HG03442 (cell line): ENCODE data around the gene CHRNG.
"Not testable (repeated sequence)": the region's sequence is repeated elsewhere in the genome, so short reads cannot be mapped to it uniquely, and the experiment has no call there.

ENCODE experiments used
- ATAC-seq: cut with Tn5 transposase; IDR thresholded peaks from one replicate; pipeline ENCODE4 v1.9.1; 2021; ENCODE audit warnings: mild to moderate bottlenecking, moderate library complexity; ENCODE audit not compliant: unreplicated experiment

The CHRNG gene

DNA sequence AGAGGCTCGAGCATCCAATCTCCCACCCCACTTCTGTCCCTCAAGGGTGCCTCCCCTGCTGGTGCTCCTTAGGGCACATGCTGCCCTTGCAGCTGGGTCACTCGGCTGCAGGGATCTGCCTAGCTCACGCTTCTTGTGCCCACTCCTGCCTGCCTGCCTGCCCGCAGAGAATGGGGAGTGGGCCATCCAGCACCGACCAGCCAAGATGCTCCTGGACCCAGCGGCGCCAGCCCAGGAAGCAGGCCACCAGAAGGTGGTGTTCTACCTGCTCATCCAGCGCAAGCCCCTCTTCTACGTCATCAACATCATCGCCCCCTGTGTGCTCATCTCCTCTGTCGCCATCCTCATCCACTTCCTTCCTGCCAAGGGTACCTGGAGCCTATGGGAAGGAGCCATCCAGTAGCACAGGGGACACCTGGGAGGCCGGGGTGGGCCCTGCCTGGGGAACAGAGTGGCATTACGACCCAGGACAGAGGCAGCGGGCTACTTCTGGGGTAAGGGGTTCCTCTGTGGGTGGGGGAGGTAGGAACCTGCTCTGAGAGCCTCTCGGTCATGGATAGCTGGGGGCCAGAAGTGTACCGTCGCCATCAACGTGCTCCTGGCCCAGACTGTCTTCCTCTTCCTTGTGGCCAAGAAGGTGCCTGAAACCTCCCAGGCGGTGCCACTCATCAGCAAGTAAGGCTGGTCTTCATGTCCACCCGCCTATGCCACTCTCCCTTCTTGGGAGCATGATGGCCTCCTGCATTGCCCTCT is 3.4 kb downstream of the CHRNG start:
- no peak for ATAC-seq

GRCh38 chr2:232543491-232543890 is 4.0 kb downstream of the CHRNG start:
- ATAC-seq: no peak

DNA sequence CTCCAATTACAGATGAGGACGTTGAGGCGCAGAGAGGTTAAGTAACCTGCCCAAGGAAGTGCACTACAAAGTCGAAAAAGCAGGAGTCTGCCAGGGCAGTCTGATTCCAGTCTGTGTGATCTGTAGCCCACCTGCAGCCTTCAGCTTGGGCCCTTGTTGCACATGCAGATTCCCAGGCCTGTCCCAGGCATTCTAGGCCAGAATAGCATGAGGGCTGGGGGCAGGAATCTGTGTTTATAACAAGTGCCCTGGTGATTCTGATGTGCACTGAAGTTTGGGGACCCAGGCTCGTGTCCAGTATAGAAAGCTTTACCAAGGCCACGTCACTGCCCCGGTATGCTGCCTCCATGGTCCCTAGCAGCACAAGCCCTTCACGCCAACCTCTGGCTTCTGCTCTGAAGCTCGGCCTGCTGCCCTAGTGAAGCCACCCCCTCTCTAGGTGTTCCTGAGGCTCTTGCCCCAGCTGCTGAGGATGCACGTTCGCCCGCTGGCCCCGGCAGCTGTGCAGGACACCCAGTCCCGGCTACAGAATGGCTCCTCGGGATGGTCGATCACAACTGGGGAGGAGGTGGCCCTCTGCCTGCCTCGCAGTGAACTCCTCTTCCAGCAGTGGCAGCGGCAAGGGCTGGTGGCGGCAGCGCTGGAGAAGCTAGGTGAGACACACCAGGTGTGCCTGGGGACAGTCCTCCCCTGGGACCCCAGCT is 4.6 kb downstream of the CHRNG start:
- no peak for ATAC-seq

DNA sequence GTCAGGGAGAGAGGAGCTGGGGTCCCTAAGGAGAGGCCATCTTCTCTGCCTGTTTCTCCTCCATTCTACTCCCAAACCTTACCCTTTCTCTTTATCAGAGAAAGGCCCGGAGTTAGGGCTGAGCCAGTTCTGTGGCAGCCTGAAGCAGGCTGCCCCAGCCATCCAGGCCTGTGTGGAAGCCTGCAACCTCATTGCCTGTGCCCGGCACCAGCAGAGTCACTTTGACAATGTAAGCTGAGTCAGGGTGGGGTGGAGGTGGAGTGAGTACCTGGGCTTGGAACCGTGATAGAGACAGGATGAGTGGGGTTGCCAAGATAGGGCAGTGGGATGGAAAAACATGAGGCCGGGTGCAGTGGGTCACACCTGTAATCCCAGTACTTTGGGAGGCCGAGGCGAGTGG is 5.2 kb downstream of the CHRNG start:
- no peak for ATAC-seq

DNA sequence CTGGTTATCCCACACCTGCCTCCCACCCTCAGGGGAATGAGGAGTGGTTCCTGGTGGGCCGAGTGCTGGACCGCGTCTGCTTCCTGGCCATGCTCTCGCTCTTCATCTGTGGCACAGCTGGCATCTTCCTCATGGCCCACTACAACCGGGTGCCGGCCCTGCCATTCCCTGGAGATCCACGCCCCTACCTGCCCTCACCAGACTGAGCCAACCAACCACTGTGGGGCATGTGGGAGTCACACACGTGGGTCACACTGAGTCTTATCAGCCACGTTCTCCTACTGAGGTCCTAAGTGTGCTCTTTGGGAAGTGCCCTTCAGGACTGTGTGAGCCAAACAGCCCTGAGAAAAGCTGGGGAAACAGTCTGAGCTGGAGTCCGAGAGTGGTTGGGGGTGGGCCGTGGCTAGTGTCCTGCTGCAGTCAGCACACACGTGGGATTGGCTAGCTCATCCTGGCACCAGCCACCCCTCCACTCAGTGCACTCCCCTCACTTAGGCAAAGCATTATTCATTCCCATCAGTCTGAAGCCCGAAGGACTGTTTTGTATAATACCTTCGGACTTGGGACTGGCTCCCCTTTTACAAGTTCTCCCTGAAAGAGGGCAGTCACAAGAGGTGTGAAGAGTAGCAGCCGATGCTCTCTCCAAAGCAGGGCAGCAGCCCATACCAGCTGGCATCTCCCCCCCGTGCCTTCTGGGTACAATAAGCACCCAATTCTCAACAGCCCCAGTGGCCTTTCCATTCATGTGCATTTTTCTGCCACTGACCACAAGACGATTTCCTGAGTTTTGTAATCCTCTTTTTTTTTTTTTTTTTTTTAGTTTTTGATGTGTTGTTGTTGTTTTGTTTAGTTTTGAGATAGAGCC is 6.3 kb downstream of the CHRNG start:
- ATAC-seq: no peak

- no peak for ATAC-seq
Observed at GRCh38 chr2:232547991-232548390, 8.5 kb downstream of the CHRNG start.

- ATAC-seq: no peak
Observed at GRCh38 chr2:232549655-232550353, 10.3 kb downstream of the CHRNG start.

GRCh38 chr2:232550354-232551249 is 11.1 kb downstream of the CHRNG start, which contains the start of the genes EIF4E2 and TIGD1:
Gene EIF4E2 (plus strand): TSS chr2:232550689. CDS start chr2:232550725, 36 bp downstream.
Gene TIGD1 (minus strand): TSS chr2:232550557. CDS start chr2:232549882, 675 bp downstream.
- peak; percentile 92 for ATAC-seq

GRCh38 chr2:232551250-232551638 is 11.8 kb downstream of the CHRNG start:
- no peak for ATAC-seq

- no peak for ATAC-seq
Observed at GRCh38 chr2:232551776-232552175, 12.3 kb downstream of the CHRNG start.

DNA sequence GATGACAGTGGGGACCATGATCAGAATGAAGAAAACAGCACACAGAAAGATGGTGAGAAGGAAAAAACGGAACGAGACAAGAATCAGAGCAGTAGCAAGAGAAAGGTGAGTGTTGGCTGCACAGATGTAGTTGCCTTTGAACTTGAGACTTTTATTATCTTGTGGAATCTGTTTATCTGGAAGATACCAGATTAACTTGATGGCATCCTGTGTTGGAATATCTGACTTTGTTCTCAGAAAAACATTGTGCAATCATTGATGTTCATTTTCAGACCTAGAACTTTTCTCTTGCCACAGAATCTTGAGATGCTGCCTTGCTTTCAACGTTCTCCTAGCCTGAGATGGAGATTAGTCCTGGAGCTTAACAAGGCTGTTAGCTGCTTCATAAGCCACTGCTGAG is 16.9 kb downstream of the CHRNG start:
- ATAC-seq: no peak

- no peak for ATAC-seq
Observed at GRCh38 chr2:232562515-232563151, 23.1 kb downstream of the CHRNG start.

DNA sequence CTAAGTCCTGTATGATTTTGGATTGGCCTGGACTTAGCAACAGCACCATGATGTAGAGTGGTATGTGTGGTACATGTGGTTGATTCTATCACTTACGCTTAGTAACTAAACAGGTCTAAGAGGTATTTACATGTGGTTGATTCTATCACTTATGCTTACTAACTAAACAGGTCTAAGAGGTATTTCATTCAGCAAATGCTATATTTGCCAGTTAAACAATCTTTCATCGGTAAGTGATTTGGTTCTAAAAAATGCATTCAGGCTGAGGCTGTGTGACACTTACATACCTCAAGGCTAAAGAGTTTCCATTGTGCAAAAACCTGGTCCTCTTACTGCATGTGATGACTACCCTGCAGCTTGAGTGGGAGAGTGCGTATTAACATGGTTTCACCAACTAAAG is 24.1 kb downstream of the CHRNG start:
- ATAC-seq: no peak

GRCh38 chr2:232567721-232568120 is 28.2 kb downstream of the CHRNG start:
- no peak for ATAC-seq

DNA sequence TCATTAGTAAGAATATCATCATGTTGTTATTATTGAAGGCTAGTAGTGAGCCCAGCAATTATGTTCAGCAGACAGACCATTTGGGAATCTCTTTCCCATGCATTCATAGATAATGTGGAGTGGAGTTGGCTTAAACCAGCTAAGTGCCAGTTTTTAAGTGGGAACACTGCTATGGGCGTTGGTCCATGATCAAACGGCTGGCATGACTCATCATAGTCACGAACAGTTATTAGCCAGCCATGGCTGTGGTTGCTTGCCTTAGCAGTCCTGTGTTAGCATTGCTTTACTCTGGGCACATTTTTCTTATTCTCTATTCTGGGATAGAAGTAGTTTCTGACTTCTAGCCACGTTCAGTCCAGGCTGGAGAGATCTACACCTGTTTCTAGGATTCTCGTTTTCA is 28.7 kb downstream of the CHRNG start:
- ATAC-seq: no peak

DNA sequence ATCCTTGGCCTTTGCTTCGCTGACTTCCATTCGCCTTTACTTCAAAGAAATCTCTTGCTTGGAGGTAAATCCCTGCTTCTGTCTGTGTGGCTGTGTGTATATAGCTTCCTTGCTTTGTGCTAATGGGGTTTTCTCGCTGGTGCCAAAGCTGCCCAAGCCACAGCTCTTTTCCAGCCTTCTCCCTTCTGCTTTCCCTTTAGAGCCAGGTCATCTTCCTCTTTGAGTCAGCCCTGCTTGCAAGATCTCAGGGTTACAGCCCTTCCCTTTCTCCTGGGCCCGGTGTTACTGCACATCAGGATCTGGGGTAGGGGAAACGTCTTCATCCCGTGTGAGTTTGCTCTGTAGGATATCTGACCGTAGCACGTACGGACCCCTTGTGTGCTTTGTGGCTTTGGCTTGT is 30.0 kb downstream of the CHRNG start:
- ATAC-seq: no peak

DNA sequence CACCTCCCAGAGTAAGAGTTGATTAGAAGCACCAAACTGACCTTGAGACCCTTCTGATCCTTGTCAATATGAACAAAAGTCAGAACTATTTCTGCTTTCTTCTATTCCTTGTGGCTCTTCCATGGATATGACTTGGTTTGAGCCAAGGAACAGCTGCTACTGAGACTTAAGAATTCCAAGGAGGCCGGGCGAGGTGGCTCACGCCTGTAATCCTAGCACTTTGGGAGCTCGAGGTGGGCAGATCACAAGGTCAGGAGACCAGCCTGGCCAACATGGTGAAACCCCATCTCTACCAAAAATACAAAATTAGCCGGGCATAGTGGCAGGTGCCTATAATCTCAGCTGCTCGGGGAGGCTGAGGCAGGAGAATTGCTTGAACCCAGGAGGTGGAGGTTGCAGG is 31.0 kb downstream of the CHRNG start:
- ATAC-seq: not testable (repeated sequence)

DNA sequence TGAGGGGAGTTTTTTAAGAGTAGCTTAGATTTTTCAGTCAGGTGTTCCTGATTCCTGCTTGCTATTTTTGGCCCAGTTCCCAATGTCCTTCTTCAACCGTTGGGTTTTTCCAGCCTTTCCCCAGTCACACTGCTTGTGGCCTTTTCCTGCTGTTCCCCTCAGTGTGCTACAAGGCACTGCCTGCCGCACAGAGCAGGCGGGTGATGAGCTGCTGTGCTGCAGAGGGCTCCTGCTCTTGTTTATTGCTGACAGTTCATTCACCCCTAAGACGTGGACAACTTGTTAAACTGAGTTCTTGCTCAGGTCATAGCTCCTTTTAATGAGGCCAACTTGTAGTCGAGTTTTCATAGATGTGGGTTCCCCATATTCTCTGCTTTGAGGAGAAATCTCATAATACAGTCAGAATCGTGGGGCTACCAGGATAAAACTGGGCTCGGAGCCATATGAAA is 31.6 kb downstream of the CHRNG start:
- no peak for ATAC-seq

GRCh38 chr2:232573042-232573441 is 33.5 kb downstream of the CHRNG start:
- ATAC-seq: no peak
